H1 (cell line): ENCODE data around the gene MAP1B. TPM values are rescaled to one million over a fixed set of nuclear protein-coding genes. Genes with fewer than 3 reads are reported as not detected.
A peak's percentile ranks its signal among the peaks of the same experiment; 100 is the strongest.

ENCODE experiments used
- CEBPB ChIP-seq: IDR thresholded peaks from 2 replicates; pipeline ENCODE4 v1.6.1; 2012; ENCODE audit warnings: low read depth, low read length
- CHD1 ChIP-seq: IDR thresholded peaks from 2 replicates; pipeline ENCODE4 v1.6.1; 2012; ENCODE audit warnings: low read depth, low read length, improper control_type of control experiment
- CTBP2 ChIP-seq: IDR thresholded peaks from 2 replicates; pipeline ENCODE4 v1.7.0; 2011; ENCODE audit warnings: borderline replicate concordance, mild to moderate bottlenecking, moderate library complexity, mixed read lengths, low read length; ENCODE audit not compliant: insufficient read depth, insufficient read length
- CTCF ChIP-seq, 3 experiments: IDR thresholded peaks; 1 replicate in 2 of 3; 2 replicates in 1 of 3; pipeline versions ENCODE4 v1.5.1 to v1.6.1; 2011; ENCODE audit warnings: low read length in 3 of 3, mild to moderate bottlenecking in 3 of 3, inconsistent platforms in 2 of 3, low read depth in 1 of 3, moderate library complexity in 1 of 3; ENCODE audit not compliant: insufficient read depth in 1 of 3; ENCODE audit errors: control extremely low read depth in 1 of 3
- E2F6 ChIP-seq: IDR thresholded peaks from 2 replicates; pipeline ENCODE4 v1.6.1; 2012; ENCODE audit warnings: inconsistent platforms
- GABPA ChIP-seq: IDR thresholded peaks from 2 replicates; pipeline ENCODE4 v1.6.1; 2011; ENCODE audit warnings: mild to moderate bottlenecking, low read length, moderate library complexity, borderline replicate concordance; ENCODE audit not compliant: insufficient read depth
- HDAC2 ChIP-seq, 2 experiments: fragments of 300-600 bp in 1 of 2; sonication (generic) in 1 of 2; IDR thresholded peaks; 2 replicates each; pipeline ENCODE4 v1.6.1; 2011 to 2012; ENCODE audit warnings: low read depth in 2 of 2, low read length in 2 of 2, mild to moderate bottlenecking in 2 of 2, moderate library complexity in 2 of 2, borderline replicate concordance in 1 of 2, inconsistent platforms in 1 of 2
- JUND ChIP-seq: IDR thresholded peaks from 2 replicates; pipeline ENCODE4 v1.6.1; 2011; ENCODE audit warnings: mild to moderate bottlenecking, improper control_type of control experiment, low read length
- KDM1A ChIP-seq: fragments of 200-600, 300-600 bp; sonication (generic); IDR thresholded peaks from 2 replicates; pipeline ENCODE4 v1.7.1; 2016; ENCODE audit warnings: mild to moderate bottlenecking, low read length, borderline replicate concordance
- MAX ChIP-seq: IDR thresholded peaks from 2 replicates; pipeline ENCODE4 v1.6.1; 2012; ENCODE audit warnings: inconsistent platforms
- PHF8 ChIP-seq: fragments of 200-600 bp; sonication (generic); conservative IDR thresholded peaks from 2 replicates; pipeline ENCODE4 v1.7.1; 2012; ENCODE audit warnings: low read depth, mild to moderate bottlenecking, inconsistent platforms, low read length, moderate library complexity
- POU5F1 ChIP-seq: IDR thresholded peaks from 2 replicates; pipeline ENCODE4 v1.6.1; 2011; ENCODE audit warnings: low read depth, mild to moderate bottlenecking, low read length, moderate library complexity
- RFX5 ChIP-seq: IDR thresholded peaks from 2 replicates; pipeline ENCODE4 v1.6.1; 2011; ENCODE audit warnings: low read depth, low read length, improper control_type of control experiment, borderline replicate concordance
- SIN3A ChIP-seq, 2 experiments: IDR thresholded peaks in 1 of 2; conservative IDR thresholded peaks in 1 of 2; 2 replicates each; pipeline ENCODE4 v1.6.1; 2011 to 2012; ENCODE audit warnings: low read length in 2 of 2, improper control_type of control experiment in 1 of 2, low read depth in 1 of 2, mild to moderate bottlenecking in 1 of 2
- SIRT6 ChIP-seq: IDR thresholded peaks from one replicate; pipeline ENCODE4 v1.7.1; 2012; ENCODE audit warnings: low read length, inconsistent platforms
- SP2 ChIP-seq: IDR thresholded peaks from 2 replicates; pipeline ENCODE4 v1.6.1; 2012; ENCODE audit warnings: mild to moderate bottlenecking, low read length, inconsistent platforms
- SRF ChIP-seq: IDR thresholded peaks from 2 replicates; pipeline ENCODE4 v1.6.1; 2011; ENCODE audit warnings: mild to moderate bottlenecking, low read depth, low read length, moderate library complexity
- SUZ12 ChIP-seq: fragments of 200-600 bp; sonication (generic); IDR thresholded peaks from 2 replicates; pipeline ENCODE4 v1.6.1; 2012; ENCODE audit warnings: mild to moderate bottlenecking, inconsistent platforms, low read length, moderate library complexity, mixed read lengths
- TEAD4 ChIP-seq: IDR thresholded peaks from 2 replicates; pipeline ENCODE4 v1.6.1; 2012; ENCODE audit warnings: low read depth, low read length, inconsistent platforms, mixed read lengths
- YY1 ChIP-seq: IDR thresholded peaks from 2 replicates; pipeline ENCODE4 v1.6.1; 2011; ENCODE audit warnings: low read depth, mild to moderate bottlenecking, low read length
- polyA plus RNA-seq, 7 experiments: library from polyadenylated mRNA; depleted of rRNA in 3 of 7; stranded (reverse) in 5 of 7; unstranded in 2 of 7; fragments of >200 nt in 5 of 7; fragments of 200-250 nt in 2 of 7; gene quantifications; 1 replicate in 5 of 7; 2 replicates in 1 of 7; 4 replicates in 1 of 7; pipeline versions ENCODE4 v1.2.1 to v1.2.3, GENCODE V29; 2011 to 2013; ENCODE audit warnings: missing spikeins in 2 of 7, mixed read lengths in 2 of 7
- total RNA-seq: library from RNA; stranded (reverse); fragmentation: NEBNext Ultra II Directional; extraction: Animal tissue kit (Norgen Biotek cat#: 25700); gene quantifications from 2 replicates; pipeline ENCODE4 v1.2.1, GENCODE V29; 2021

Gene MAP1B
- total and polyA plus RNA-seq, 2 of the 8 experiments (the other 6 are each of a cell fraction or from before 2014, with no cell fraction given), result 24.5 to 120 TPM

GRCh38 chr5:72107131-72107900, at the start of gene MAP1B (continued):
- TF ChIP-seq CTCF (IDR thresholded peaks at IDR 0.05; ENCODE audit: control extremely low read depth in 1 of 3, insufficient read depth in 1 of 3, low read depth in 1 of 3, low read length in 3 of 3) (no peak), RFX5 (no peak), POU5F1 (0 out of 2 replicates have a peak, but pooled peaks have one; percentile 42), SUZ12 (0 out of 2 replicates have a peak, but pooled peaks have one; percentile 33), TEAD4 (no peak), SIRT6 (no peak), E2F6 (no peak), MAX (peak; percentile 83), HDAC2 (IDR thresholded peaks at IDR 0.05; ENCODE audit: borderline replicate concordance in 1 of 2, low read depth in 2 of 2, low read length in 2 of 2) (peak in 1 of 2 experiments; percentile 20; a peak in 1 of 4 replicates), CEBPB (no peak), KDM1A (no peak; the same call in 1 of the 2 replicates), GABPA (no peak), CTBP2 (peak; percentile 97), PHF8 (peak; percentile 43), SP2 (no peak), SIN3A (conservative IDR thresholded peaks at IDR 0.05 in 1 of 2, IDR thresholded peaks at IDR 0.05 in 1 of 2; ENCODE audit: low read depth in 1 of 2, low read length in 2 of 2) (peak in 1 of 2 experiments; percentile 66; a peak in 2 of 4 replicates), YY1 (peak; percentile 51), SRF (no peak), CHD1 (no peak), JUND (peak; percentile 77; the same call in 1 of the 2 replicates)
